ENCODE results near the gene OTUD7B. TPM values are rescaled to one million over a fixed set of nuclear protein-coding genes. Genes with fewer than 3 reads are reported as not detected.

OTUD7B gene
- total and polyA plus RNA-seq, 10 of the 15 experiments (the other 5 are each of a cell fraction or from before 2014, with no cell fraction given) = 1.7 to 24.9 (median 6.6) TPM

GRCh38 chr1:150009604-150010392, 728 bp downstream of the OTUD7B start (continued):
- TF ChIP-seq ZBTB40 (IDR thresholded peaks at IDR 0.05; ENCODE audit: borderline replicate concordance) (peak; percentile 37; the same call in 1 of the 2 replicates), ZSCAN29 (IDR thresholded peaks at IDR 0.05) (no peak), CBFB (IDR thresholded peaks at IDR 0.05; ENCODE audit: low read depth) (no peak), BRCA1 (IDR thresholded peaks at IDR 0.05; ENCODE audit: low read depth, low read length) (no peak), MTA3 (IDR thresholded peaks at IDR 0.05; ENCODE audit: borderline replicate concordance, low read length) (no peak), BMI1 (IDR thresholded peaks at IDR 0.05; ENCODE audit: borderline replicate concordance) (no peak), PKNOX1 (IDR thresholded peaks at IDR 0.05) (no peak), USF1 (IDR thresholded peaks at IDR 0.05; ENCODE audit: borderline replicate concordance, extremely low read length, insufficient read depth, low read depth, low read length) (no peak), ATF2 (IDR thresholded peaks at IDR 0.05; ENCODE audit: low read length) (0 out of 2 replicates have a peak, but pooled peaks have one; percentile 7), RAD21 (IDR thresholded peaks at IDR 0.05; ENCODE audit: insufficient read depth, low read depth, low read length) (no peak), NFIC (IDR thresholded peaks at IDR 0.05; ENCODE audit: low read depth, low read length) (no peak), SMAD1 (IDR thresholded peaks at IDR 0.05; ENCODE audit: low read depth, partially characterized antibody) (no peak), SREBF1 (IDR thresholded peaks at IDR 0.05; ENCODE audit: low read length) (no peak), NR2C2 (IDR thresholded peaks at IDR 0.05; ENCODE audit: borderline replicate concordance, control insufficient read depth, insufficient read length, low read depth) (no peak), SMC3 (IDR thresholded peaks at IDR 0.05; ENCODE audit: borderline replicate concordance, low read length) (no peak), RELA (IDR thresholded peaks at IDR 0.05; ENCODE audit: borderline replicate concordance, partially characterized antibody) (no peak)
